Vagina (tissue), 2 donors: Measurements from ENCODE around the gene PCSK5.

Experiments used
- CTCF ChIP-seq, 3 experiments: fragments of 450-650 bp in 2 of 3; fragments of 200-600 bp in 1 of 3; sonication (generic) in 1 of 3; IDR thresholded peaks; one replicate each; pipeline ENCODE4 v1.5.1; 2017 to 2019; ENCODE audit warnings: antibody characterized with exemption in 3 of 3, mild to moderate bottlenecking in 2 of 3, moderate library complexity in 2 of 3
- POLR2A ChIP-seq, 2 donors: fragments of 450-650 bp; IDR thresholded peaks; one replicate each; pipeline ENCODE4 v1.6.1; 2017; ENCODE audit warnings: antibody characterized with exemption in 2 of 2, mild to moderate bottlenecking in 2 of 2, moderate library complexity in 2 of 2
- POLR2AphosphoS5 ChIP-seq, 2 donors: sonication (generic); formaldehyde crosslinking; IDR thresholded peaks; one replicate each; pipeline ENCODE4 v1.9.0; 2017; ENCODE audit warnings: antibody characterized with exemption in 2 of 2, mild to moderate bottlenecking in 2 of 2, low read depth in 1 of 2; ENCODE audit not compliant: insufficient read depth in 1 of 2

- TF ChIP-seq POLR2A (IDR thresholded peaks at IDR 0.05) (no peak), CTCF (IDR thresholded peaks at IDR 0.05) (no peak), POLR2AphosphoS5 (IDR thresholded peaks at IDR 0.05; ENCODE audit: insufficient read depth in 1 of 2, low read depth in 1 of 2) (no peak)
Measured at GRCh38 chr9:75864266-75864665, 26.2 kb upstream of the PCSK5 start.
